M059J (cell line): Measurements from ENCODE around the gene PRXL2B. TPM values are rescaled to one million over a fixed set of nuclear protein-coding genes. Genes with fewer than 3 reads are reported as not detected.
"Not testable (repeated sequence)": the region's sequence is repeated elsewhere in the genome, so short reads cannot be mapped to it uniquely, and the experiment has no call there.

ENCODE experiments used
- DNase-seq: peaks from one replicate; pipeline ENCODE4 v3.0.0-alpha.2; 2012; ENCODE audit warnings: low read depth
- total RNA-seq: library from RNA; depleted of rRNA; stranded (reverse); fragments of >200 nt; shearing (Covaris generic); gene quantifications from 2 replicates; pipeline ENCODE4 v1.2.3, GENCODE V29; 2014; rRNA removed

The PRXL2B gene, protein sequence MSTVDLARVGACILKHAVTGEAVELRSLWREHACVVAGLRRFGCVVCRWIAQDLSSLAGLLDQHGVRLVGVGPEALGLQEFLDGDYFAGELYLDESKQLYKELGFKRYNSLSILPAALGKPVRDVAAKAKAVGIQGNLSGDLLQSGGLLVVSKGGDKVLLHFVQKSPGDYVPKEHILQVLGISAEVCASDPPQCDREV
- total RNA-seq = 12.9 and 17.2 TPM in 2 replicates

DNA sequence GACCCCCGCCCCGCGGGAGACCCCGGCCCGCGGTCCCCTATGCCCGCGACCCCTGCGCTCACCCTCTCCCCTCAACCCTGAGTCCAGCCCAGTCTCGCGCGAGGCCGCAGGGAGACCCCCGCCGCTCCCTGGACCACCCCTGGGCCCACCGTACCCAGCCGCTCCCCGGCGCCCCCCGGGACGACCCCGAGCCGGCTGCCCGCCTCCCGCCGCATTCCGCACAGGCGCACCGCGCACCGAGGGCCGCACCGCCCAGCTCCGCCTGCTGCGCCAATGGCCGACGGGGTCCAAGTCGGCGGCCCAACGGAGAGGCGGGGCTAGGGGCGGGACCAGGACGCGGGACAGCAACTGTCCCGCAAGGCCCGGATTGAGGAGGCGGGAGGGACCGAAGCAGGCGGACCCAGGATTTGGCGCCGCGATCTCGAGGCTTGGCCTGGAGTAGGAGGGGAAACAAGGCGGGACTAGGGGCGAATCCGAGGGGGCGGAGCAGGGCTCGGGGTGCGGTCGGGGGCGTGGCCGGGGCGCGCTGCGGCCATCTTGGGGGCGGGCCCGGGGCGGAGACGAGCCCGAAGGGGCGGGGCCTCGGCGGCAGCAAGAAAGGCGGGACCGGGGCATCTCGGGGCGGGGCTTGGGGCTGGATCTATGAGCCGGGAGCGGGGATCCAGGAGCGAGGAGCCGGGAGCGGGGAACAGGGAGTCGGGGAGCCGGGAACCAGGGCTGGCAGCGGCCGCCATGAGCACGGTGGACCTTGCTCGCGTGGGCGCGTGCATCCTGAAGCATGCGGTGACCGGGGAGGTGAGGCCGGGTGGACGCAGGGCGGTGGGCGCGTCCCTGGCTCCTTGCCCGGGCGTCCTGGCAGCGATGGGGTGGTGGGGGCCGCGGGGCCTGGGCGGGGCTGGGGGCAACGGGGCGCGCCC is at the start of gene PRXL2B:
Gene PRXL2B (plus strand): TSS at position 624 of the 917 bp plus-strand sequence. CDS start 109 bp downstream, at position 733.
- DNase-seq = peak; percentile 97

DNA sequence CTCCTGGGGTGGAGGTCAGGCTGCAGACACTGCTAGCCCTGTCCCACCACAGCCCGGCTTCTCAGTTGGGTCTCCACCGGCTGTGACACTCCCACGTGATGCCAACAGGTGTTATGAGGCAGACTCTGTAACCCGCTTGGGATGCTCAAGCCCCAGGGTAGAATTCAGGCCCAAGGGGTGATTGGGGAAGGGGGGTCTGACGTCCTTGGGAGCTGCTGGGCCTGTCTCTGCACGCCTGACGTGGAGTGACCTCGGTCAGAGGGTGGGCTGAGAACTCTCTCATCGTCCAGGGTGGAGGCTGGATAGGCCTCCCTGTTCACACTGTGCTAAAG is 48.8 kb upstream of the PRXL2B start:
- DNase-seq = no peak

DNA sequence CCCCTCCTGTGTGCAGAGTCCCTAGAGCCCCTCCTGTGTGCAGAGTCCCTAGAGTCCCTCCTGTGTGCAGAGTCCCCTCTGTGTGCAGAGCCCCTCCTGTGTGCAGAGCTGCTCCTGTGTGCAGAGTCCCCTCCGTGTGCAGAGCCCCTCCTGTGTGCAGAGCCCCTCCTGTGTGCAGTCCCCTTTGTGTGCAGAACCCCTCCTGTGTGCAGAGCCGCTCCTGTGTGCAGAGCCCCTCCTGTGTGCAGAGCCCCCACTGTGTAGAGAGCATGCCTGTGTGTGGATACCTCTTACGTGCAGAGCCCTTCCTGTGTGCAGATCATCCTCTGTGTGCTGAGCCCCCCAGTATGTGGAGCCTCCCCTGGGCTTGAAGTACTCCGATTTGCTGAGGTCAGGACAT is 48.2 kb upstream of the PRXL2B start:
- DNase-seq = no peak

DNA sequence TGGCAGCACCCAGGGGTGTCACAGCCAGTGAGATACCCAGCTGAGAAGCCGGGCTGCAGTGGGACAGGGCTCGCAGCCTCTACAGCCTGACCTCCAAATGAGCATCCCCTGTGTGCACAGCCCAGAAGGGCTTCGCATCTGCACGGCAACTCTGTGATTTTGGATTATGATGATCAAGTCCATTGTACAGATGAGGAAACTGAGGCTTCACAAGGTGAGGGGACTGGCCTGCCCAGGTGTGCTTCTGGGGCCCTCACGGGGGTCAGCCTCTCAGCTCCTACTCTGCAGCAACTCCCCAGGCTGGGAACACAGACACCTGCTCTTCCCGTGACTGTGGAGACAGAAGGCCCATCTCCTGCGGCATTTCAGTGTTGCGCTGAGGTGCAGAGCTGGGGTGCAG is 47.7 kb upstream of the PRXL2B start:
- no peak for DNase-seq

DNA sequence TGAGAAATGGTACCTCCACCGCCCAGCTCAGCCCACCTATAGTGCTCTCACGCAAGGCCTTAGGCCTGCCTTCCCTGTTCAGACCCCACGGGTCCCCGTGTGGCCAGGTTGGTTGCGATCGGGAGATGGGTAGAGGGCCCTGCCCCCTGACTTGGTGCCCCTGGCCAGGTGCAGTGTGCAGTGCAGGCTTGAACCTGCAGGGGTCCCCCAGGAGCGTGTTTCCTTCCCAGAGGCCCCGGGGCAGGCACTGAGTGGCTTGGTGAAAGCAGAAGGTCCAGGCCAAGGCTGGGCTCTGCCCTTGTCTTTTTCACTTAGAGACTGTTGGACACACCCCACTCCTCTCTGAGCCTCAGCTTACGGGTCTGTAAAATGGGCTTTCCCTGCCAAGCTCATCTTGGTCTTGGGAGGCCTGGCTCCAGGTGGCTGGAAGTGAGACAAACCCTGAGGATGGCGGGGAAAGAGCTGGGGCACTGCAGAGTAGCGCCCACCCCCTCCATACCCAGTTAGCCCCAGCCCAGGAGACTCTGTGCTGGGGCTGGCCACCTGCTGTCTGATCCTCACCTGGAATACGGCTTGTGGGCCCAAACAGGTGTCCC is 47.2 kb upstream of the PRXL2B start:
- no peak for DNase-seq

DNA sequence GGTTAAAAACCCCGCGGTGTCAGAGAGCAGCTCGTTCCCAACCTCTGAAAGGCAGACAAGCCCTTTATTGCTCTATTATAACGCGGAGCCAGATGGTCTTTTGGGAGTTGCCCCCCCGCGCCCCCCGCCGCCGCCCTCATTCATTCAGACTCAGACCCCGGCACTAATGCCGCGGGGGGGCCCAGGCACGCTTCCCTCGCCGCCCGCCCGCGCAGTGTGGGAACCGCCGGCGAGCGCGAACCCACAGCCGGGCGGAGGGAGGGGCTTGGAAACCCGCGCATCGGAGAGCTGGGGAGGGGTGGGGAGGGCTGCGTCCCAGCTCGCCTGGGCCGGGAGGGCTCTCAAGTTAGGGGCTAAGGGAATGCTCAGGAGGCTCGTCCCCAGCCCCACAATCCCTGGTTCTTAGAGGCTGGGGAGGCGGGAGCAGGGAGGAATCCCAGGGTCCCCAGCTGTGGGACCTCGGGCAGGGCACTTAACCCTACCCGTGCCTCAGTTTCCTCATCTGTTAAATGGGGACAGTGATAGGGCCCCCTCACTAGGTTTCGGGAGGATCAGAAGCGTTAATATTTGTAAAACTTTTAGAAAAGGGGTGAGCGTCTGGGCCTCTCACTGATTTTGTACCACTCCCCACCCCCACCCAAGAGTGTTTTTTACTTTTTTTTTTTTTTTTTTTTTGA is 45.6 kb upstream of the PRXL2B start:
- no peak for DNase-seq

DNA sequence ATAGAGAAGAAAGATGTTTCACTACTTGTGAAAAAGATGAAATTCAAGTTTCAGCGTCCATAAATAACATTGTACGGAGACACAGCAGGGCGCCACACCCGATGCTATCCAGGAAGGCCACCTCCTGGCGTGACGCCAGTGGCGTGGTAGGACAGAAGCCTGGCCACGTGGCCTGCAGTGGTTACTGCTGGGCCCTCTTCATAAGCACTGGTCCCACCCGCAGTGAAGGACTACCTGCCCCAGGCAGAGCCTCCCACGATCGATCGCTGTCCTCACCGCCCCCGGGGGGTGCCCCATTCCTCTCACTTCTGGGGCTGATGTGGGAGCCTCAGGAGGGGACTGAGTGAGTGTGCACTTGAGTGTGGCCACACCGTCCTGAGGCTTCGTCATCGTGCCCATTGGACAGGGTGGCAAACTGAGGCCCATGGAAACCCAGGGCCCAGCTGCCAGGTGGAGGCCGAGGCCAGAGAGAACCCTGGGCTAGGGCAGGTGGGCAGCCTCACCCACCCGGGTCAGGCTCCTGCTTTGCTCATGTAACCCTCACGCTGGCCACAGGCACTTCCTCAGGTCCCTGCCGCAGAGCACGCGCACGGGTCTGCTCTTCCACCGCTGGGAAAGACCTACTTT is 44.8 kb upstream of the PRXL2B start:
- DNase-seq = no peak

DNA sequence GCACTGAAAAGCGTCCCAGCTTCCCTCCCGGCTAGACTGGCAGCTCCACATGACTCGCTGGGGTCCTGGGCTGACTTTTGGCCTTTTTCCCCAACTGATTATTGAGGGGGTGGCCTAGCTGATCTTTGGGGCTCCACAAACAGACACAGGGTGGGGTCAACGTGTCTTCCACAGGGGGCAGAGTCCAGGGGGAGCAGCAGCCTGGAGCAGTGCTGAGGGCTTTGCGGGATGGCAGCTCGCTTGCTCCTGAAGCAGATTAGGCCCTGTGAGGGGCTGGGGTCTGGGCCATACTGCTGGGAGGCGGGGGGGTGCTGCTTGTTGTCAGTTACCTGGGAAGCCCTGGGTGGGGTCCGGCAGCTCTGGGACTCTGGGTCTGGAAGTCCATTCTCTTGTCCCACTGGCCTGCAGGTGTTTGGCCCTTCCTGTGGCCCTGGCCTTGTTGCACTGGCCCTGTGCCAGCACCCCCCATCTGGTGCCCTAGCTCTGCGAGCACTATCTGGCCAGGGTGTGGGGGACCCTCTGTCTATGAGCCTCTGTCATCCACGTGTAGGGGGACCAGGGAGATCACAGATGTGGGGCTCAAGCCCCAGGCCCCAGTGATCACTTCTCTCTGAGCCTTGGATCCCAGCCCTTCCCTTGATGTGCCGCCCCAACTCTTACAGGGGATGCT is 44.2 kb upstream of the PRXL2B start:
- no peak for DNase-seq

DNA sequence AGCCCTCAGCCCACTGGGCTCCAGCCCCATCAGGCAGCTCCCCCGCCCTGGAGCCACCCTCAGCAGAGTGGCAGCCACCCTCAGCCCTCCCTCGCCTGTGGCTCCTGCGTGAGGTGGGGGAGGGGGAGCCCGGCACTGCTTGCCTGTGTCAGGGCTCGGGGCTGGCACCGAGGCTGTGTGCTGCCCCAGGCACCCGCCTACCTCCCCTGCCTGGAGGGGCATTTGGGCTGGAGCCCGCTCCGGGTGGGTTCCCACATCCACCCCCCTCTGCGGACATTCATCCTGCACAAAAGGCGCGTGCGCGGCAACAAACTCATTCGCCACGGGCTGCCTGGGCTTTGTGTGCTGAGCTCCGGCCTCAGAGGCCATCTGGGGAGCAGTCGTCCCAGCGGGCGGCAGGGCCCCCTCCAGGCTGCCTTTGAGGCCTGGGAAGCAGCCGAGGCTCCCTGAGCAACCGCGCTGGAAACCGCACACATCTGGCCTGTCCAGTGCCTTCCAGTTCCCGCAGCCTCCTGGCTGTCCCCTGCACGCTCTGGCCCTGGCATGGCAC is 43.0 kb upstream of the PRXL2B start:
- DNase-seq = peak; percentile 50

DNA sequence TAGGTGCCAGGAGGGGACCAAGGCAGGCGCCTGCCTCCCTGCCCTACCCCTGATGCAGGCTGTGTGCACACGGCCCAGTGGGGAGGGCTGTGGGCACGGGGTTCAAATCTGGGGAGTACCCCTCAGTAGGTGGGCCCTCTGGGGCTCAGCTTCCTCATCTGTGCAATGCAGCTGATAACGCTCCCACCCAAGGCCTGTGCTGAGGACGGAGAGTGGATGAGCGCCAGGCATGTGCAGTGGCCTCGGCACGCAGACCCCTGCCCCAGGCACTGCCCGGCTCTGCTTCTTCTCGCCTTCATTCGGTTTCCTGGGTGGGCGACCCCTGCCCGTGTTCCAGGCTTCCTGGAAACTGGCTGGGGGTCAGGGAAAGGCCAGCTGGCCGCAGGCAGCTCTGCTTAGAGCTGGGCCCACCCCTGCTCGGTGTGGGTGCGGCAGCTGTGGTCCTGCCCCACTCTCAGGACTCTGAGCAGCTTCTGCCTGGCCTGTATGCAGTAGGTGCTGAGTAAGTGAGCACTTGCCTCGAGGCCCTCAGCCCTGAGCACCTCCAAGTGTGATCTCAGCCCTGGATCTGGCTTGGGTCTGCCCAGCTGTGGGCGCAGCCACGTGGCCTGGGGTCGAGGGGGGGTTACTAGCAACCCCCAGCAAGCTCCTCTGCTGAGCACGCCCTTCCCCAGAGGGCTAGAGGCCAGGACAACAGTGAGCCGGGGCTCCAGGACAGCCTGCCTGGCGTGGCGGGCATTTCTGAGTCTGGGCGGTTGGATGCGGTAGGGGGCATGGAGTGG is 42.3 kb upstream of the PRXL2B start:
- no peak for DNase-seq

DNA sequence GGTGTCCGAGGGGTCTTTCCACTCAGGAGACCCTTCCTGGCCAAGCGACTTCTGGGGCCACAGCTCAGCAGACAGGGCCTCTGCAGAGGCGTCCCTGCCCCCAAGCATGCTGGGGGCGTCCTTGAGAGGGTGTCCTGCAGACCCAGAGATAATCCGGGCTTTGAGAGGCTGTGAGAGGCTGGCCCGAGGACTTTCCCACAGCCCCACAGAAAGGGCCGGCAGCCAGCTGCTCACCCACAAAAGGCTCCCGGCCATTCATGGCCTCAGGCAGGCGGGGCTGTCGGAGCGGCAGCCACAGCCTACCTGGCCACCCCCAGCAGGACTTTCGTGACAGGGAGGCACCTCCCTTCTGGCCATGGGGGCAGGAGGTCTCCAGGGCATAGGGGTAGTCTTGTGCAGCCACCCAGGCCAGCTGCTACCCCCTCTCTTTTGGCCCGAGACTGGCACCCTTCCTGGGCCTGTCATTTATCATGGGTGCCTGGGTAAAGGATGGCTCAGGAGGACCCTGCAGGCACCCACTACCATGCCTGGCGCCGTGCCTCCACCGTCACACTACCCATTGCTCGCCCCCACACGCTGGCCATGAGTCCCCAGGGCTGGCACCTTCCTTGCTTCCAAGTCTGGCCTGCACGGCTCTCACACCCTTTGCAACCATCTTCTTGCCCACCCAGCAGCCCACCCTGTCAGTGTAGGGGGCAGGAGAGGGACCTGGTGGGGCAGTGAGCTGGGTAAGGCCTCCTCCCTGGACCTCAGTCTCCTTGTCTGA is 41.5 kb upstream of the PRXL2B start:
- peak; percentile 57 for DNase-seq

DNA sequence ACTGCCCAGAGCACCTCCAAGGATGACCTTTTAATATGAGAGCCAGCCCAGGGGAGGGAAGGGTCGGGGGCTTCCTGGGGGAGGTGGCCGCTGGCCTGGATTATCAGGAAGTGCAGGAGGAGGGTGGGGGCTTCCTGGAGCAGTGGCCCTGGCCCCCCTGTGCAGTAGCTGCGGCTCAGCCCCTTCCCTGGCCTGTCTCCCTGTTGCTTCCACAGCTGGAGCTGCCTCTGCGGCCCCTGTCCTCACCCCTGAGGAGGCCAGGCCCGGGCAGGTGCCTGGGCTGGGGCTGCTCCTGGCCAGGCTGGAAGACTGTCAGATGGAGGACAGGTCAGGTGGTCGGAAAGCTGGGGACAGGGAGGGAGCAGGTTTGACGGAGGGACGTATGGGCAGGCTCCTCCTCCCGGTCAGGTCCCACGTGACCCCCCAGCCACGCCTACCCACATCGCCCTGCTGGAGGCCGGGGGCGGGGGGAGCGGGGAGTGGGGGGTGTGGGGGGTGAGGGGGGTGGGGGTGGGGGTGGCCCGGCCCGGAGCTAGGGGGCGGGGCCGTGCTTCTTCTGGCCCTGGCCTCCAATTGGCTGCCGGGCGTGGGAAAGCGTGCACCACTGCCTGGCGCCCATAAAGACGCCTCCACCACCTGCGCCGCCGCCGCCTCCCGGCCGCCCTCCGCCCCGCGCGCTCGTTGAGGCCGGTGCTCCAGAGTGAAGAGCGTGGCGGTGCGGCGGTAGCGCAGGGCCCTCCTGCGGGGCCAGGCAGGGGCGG is 40.6 kb upstream of the PRXL2B start:
- peak; percentile 70 for DNase-seq

DNA sequence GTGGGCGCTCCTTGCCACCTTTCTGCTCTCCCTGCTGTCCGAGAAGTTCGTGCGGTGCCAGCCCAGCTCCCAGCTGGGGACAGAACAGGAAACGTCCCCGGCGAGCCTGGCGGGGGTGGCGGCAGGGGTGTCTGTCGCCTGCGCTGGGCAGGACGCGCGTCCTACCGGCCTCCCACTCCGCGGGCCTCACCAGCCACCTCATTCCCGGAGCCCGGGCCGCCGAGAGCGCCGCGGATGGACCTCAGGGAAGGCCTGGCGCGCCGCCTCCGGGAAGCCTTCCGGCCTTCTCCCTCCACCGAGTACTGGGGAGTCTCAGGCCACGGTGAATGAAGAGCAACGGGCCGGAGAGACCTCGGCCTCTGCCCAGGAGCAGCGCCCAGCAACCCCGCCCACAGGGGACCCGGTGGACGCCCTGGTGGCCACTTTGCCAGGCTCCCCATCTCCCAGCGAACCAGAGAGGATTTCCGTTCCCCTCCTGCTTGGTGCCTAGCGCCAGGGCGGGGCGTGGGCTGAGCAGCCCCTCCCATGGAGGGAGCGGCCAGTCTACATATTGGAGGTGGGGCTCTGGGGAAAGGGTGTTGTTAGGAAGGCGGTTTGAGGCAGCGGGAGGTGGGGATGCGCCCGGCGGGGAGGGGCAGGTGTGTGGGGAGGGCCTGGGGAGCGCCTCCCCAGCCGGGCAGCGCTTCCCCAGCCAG is 39.9 kb upstream of the PRXL2B start:
- DNase-seq = peak; percentile 75

DNA sequence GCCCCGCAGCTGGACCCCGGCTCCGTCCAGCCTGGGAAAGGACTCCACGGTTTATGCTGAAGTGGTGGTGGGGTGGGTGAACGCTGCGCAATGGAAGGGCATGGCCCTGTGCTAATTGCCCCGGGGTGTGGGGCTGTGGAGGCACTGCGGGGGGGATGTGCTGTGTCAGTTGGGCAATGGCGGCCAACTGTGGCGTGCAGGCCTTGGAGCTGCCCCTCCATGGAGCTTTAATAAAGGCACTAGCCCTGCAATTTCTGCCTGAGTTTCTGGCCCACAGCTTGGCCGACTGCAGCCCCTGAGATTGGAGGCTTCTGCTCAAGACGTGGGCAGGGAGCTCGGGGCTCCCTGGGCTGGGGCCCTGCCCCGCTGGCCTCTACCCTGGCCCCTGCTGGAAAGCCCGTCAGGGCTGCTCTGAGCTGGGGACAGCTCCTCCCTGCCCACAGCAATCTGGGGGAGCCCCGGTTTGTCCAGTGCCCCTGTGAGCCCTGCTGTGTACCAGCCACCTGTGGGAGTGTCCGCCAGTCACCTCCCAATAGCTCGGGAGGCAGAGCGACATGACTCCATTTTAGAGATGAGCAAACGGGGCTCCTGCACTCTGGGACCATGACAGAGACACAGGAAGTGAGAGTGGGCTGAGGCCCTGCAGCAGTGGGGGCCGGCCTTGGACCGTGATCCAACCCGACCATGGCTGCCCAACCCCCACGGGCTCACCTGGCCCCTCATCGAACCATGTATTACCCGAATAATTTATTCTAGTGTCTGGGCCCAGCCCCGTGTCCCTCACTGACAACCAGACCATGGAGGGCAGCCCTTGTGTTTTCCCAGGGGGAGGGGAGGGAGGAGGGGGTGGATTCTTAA is 39.1 kb upstream of the PRXL2B start:
- DNase-seq = no peak

DNA sequence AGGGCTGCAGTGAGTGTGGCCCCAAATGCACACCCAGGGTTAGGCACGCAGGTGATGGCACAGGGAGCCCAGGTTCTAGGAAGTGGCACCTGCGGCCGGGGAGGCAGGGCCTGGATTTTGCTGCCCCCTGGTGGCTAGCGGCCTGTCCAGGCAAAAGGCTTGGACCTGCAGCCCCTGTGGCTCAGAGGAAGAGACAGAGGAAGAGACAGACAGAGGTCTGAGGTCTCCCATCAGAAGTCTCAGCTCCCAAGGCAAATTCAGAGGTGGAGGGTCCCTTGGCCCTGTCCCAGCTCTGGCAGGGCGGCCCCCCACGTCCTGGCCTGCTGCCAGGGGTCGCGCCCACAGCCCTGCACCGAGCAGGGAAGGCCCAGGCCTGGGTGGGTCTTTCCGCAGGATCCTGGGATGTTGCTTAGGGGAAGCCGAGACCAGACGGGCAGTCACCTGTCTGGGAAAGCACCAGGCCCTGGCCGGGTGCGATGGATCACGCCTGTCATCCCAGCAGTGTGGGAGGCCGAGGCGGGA is 38.4 kb upstream of the PRXL2B start:
- DNase-seq = peak; percentile 70

DNA sequence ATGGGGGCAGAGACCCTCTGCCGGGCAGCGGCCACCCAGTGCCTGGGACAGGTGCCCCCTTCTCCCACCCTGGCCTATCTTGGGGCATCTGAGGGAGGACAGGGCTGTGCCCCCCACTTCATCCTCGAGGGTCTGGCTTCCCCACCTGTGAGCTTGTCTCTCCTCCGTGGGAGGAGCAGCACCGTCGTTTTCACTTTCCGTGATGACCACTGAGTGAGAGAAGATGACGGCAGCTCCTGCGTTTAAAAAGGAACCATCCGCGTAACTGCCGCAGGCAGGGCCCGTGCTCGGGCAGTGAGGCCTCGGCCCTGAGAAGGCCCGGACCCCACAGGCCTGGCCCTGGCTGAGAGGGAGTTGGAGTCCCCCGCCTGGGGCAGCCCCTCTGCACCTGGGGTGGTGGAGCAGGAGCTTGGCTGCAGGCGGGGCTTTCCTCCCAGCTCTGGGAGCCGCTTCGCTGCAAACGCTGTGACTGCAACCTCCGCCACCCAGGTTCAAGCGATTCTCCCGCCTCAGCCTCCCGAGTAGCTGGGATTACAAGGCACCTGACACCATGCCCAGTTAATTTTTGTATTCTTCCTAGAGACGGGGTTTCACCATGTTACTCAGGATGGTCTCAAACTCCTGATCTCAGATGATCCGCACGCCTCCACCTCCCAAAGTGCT is 37.1 kb upstream of the PRXL2B start:
- not testable (repeated sequence) for DNase-seq
